GM18505 (cell line): Measurements from ENCODE around the gene STX18.

Source experiments
- ATAC-seq: cut with Tn5 transposase; IDR thresholded peaks from one replicate; pipeline ENCODE4 v1.9.1; 2021; ENCODE audit not compliant: unreplicated experiment
- POLR2A ChIP-seq: IDR thresholded peaks from 4 replicates; pipeline ENCODE4 v1.6.1; 2011; ENCODE audit warnings: borderline replicate concordance; ENCODE audit not compliant: insufficient read depth, insufficient read length; ENCODE audit errors: extremely low read depth

Gene STX18

DNA sequence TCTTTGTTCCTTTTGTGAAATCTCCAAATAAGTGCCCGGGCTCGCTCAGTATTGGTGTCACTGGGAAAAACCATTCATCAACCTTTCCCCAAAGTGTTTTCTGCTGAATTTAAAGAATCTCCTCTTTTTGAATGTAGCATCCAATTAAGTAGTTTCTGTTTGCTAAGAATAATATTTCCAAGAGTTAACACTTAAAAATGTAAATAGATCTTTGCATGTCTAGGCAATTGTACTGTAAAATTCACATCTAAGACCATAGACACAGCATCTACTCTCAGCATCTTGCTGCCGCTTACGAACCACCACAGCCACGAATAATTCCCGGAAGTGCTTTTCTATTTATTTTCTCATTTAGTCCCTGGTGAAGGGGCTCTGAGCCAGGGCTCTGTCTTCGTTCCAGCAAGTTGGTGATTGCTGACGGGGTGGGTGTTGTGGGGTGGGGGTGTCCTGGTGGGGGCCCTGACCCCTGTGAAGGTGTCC lies 153.5 kb downstream of the STX18 start:
- TF ChIP-seq POLR2A = no peak
- ATAC-seq = no peak

DNA sequence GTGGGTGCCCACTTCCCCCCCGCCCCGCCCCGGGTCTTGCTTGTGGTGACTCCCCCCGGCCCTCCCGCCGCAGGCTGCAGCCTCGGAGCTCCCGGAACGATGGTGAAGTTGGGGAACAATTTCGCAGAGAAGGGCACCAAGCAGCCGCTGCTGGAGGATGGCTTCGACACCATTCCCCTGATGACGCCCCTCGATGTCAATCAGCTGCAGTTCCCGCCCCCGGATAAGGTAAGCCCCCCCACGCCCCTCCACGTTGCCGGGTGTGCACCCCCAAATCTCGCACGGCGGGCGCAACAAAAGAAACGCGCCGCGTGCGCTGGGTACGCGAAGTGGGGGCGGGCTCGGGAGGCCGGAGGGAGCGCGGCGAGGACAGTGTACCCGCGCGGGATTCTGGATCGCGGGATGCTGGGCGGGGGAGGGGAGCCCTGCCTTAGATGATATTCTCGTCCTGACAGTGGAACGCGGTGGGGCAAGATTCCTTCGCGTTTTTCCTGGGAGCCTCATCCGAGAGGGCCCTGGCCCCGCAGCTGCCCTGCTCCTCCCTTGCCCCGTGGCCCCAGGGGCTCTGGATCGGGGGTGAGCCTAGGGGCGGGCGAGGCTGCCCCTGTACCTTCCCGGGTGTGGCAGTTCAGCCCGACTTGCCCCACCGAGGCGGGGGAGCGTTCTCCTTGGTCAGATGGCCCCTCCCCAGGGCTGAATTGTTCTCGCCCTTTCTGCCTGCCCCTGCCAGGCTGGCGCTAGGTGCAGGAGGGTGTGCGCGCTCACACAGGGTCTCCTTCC lies 154.1 kb downstream of the STX18 start:
- TF ChIP-seq POLR2A = no peak
- ATAC-seq = no peak

GRCh38 chr4:4386736-4387392 lies 155.0 kb downstream of the STX18 start, which contains the start of gene NSG1:
Gene NSG1, plus strand, starts transcription at chr4:4387102. Its CDS starts 528 bp downstream, at chr4:4387630.
- ATAC-seq = no peak
- no peak for TF ChIP-seq POLR2A

DNA sequence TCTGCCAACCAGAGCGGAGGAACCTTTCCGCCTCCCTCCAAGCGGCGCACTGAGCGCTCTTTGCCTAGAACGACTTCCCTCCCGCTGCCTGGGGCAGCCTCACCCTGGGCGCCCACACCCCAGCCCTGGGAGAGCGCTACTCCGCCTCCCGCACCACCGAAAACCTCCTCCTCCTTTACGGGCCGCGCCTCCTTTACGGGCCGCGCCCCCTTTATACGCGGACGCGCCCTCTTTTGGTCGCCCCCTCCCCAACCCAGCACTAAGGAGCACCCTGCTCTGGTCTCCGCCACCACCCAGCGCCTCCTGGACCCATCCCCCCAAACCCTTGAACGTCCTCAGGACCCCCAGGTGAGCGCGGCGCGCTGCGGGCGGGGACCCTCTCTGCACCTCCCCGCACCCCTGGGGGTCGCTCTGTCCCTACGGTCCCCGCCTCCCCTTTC lies 155.5 kb downstream of the STX18 start:
- no peak for TF ChIP-seq POLR2A
- no peak for ATAC-seq

- TF ChIP-seq POLR2A = no peak
- no peak for ATAC-seq
Observed at GRCh38 chr4:4385729-4386295, 156.0 kb downstream of the STX18 start.

GRCh38 chr4:4384837-4385236 lies 157.0 kb downstream of the STX18 start:
- ATAC-seq = no peak
- TF ChIP-seq POLR2A = no peak

- ATAC-seq = no peak
- no peak for TF ChIP-seq POLR2A
Observed at GRCh38 chr4:4383085-4383484, 158.8 kb downstream of the STX18 start.

- ATAC-seq = no peak
- no peak for TF ChIP-seq POLR2A
Observed at GRCh38 chr4:4379540-4380087, 162.2 kb downstream of the STX18 start.

- no peak for ATAC-seq
- no peak for TF ChIP-seq POLR2A
Observed at GRCh38 chr4:4377732-4378460, 164.0 kb downstream of the STX18 start.

DNA sequence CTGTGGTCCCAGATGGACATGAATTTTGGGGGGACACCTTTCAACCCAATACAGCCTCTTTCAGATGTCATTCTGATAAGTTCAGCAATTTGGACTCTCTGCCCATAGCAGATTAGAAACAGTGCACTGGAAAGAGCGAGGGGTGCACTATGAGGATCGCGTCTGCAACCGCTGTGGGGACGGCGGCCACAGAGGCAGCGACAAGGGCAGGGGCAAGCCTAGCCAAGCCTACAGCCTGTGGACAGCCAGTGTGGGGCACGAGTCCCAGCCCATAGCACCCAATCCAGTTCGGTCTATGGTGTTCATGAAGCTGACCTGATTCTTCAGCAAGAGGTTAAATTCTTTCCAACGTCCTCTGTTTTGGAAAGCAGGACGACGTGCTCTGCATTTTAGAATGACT lies 164.7 kb downstream of the STX18 start:
- ATAC-seq = no peak
- TF ChIP-seq POLR2A = no peak

- ATAC-seq = no peak
- no peak for TF ChIP-seq POLR2A
Observed at GRCh38 chr4:4376074-4376473, 165.8 kb downstream of the STX18 start.

- no peak for ATAC-seq
- TF ChIP-seq POLR2A = no peak
Observed at GRCh38 chr4:4374388-4375098, 167.3 kb downstream of the STX18 start.
